ENCODE measurements around the gene SPATA20.

Gene SPATA20

GRCh38 chr17:50520483-50520882, 26.5 kb upstream of the SPATA20 start:
- no peak for DNase-seq

GRCh38 chr17:50521514-50521913, 25.5 kb upstream of the SPATA20 start:
- no peak for DNase-seq

- DNase-seq, result no peak
Measured at GRCh38 chr17:50522766-50523165, 24.2 kb upstream of the SPATA20 start.

DNA sequence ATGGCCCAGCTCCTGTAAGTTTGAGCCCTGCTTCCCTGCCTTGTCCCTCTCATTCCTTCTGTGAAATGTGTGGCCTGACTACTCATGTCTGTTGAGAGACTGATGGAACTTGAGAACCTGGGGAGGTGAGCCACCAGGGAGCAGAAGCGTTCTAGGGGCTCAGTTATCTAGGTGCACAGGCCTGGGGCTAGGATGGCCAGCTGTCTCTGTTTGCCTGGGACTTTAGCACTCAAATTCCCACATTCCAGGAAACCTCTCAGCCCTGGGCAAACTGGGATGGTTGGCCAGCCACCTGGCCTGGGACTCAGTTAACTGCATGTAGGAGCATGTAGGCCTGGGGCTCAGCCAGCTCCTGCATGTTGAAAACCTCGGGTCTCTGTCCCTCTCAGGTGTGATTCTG, 23.8 kb upstream of the SPATA20 start:
- no peak for DNase-seq

DNA sequence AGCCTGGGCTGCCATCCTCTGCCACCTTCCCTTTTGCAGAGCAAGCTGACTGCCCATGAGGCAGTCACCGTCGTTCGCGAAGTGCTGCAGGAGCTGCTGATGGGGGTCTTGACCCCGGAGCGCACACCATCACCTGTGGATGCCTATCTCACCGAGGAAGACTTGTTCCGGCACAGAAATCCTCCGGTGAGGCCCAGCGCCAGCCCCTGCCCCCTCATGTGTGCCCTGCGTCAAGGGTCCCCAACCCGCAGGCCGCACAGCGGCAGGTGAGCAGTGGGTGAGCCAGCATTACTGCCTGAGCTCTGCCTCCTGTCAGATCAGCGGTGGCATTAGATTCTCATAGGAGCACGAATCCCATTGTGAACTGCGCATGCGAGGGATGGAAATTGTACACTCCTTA, 22.1 kb upstream of the SPATA20 start:
- DNase-seq, result no peak

- peak in 2 of 4 experiments; percentile 37 to 44 for DNase-seq
Measured at GRCh38 chr17:50527155-50527762, 19.7 kb upstream of the SPATA20 start.

- no peak for DNase-seq
Measured at GRCh38 chr17:50527949-50528474, 19.0 kb upstream of the SPATA20 start.

DNA sequence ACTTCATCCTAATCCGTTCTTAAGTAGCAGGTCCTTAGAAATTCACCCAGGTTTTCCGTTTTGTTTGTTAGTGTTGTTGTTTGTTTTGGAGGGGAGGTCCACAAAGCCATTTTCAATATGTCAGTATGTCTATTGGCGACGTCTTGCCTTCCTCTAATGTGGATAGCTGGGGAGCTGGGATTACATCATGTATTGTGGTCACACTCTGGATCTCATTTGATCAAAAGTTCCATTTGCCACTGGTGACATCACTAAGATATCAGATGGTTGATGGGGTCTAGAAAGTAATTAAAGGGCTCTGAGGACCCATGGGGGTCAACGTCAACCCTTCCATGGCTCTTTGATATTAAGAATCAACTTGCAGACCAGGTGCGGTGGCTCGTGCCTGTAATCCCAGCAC, 17.1 kb upstream of the SPATA20 start:
- no peak for DNase-seq

GRCh38 chr17:50531428-50532025, 15.4 kb upstream of the SPATA20 start:
- DNase-seq, result no peak

GRCh38 chr17:50532452-50533024, 14.4 kb upstream of the SPATA20 start, which contains the start of gene EPN3:
TSS of gene EPN3 (plus strand) at chr17:50532735. CDS start at chr17:50536557, 3,822 bp downstream.
- no peak for DNase-seq

- no peak for DNase-seq
Measured at GRCh38 chr17:50533185-50533584, 13.8 kb upstream of the SPATA20 start.

GRCh38 chr17:50533720-50534148, 13.2 kb upstream of the SPATA20 start:
- peak in 1 of 4 experiments; percentile 18 for DNase-seq

DNA sequence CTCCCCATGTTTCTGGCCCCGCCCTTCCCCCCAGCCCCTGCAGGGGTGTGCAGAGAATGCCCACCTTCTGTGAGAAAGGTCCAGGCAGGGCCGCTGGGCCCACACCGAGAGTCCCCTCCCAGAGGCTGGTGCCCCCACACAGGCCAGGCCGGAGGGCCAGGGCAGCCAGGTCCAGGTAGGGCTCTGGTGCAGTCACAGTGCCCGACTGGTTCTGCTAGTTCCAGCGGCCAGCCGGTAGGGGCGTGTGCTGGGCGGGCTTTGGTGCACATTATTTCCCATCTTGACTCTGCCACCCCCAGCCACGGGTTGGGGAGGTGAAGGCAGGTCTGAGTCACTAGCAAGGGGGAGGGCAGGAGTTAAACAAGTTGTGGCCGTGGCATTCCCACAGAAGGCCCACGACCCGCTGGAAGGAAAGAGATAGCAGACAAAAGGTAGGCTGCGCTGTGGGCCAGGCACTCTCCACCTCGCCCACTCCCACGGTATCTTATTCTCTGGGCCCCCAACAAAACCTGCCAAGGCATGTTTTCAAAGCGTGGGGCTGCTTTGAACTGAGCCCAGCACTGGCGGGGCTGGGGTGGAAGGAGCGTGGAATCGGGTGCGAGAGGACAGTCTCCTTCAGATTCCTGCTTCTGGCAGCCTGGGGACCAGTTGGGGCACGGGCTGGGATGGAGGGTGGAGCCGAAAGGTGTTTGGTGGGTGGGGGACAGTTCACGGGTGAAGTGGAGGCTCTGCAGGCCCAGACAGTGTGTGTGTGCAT, 12.6 kb upstream of the SPATA20 start:
- DNase-seq, result peak in 1 of 4 experiments; percentile 46

DNA sequence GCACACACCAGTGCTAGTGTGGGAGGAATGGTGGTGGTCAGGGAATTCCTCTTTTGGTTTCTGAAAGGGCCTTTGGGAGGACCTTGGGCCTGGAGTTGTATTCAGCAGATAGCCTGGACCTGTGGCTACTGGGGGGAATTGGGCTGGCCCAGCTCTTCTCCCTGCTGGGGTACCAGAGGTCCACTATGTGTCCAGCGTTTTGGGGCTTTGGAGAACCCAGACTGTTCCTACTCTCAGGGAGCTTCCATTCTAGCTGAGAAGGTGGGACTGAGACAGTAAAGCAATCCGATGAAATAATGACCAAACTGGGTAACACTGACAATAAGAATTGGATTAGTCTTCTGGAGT, 12.0 kb upstream of the SPATA20 start:
- peak in 1 of 4 experiments; percentile 28 for DNase-seq

GRCh38 chr17:50535407-50535806, 11.6 kb upstream of the SPATA20 start:
- no peak for DNase-seq

- DNase-seq, result no peak
Measured at GRCh38 chr17:50536683-50537646, 10.0 kb upstream of the SPATA20 start.

GRCh38 chr17:50537721-50538548, 9.0 kb upstream of the SPATA20 start:
- DNase-seq, result no peak

GRCh38 chr17:50538549-50539410, 8.2 kb upstream of the SPATA20 start:
- no peak for DNase-seq

GRCh38 chr17:50539762-50540559, 7.0 kb upstream of the SPATA20 start:
- DNase-seq, result no peak
